ENCODE data around the gene LRRC43.
"Not testable (repeated sequence)": the region's sequence is repeated elsewhere in the genome, so short reads cannot be mapped to it uniquely, and the experiment has no call there.

LRRC43 gene

DNA sequence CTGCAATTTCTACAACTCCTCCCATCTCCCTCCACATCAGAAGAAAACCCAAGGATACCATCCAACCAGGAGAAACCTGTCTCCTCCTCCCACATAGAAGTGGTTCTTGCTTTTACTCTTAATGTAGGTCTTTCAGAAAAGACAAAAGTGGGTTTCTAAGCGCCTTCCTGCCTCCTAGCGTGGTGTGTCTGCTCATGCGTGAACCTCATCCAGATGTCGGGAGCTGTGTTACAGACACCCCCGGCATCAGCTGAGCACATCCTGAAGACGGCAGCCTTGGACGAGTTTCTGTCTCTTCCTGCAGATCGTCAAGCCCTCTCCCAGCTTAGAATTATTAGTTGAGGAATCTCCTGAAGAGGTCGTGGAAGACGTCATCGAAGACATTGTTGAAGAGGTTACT lies 9.5 kb downstream of the LRRC43 start:
- DNase-seq (ENCODE audit: low read depth), result no peak

GRCh38 chr12:122194804-122195203 lies 11.9 kb downstream of the LRRC43 start:
- no peak for DNase-seq (ENCODE audit: low read depth)

DNA sequence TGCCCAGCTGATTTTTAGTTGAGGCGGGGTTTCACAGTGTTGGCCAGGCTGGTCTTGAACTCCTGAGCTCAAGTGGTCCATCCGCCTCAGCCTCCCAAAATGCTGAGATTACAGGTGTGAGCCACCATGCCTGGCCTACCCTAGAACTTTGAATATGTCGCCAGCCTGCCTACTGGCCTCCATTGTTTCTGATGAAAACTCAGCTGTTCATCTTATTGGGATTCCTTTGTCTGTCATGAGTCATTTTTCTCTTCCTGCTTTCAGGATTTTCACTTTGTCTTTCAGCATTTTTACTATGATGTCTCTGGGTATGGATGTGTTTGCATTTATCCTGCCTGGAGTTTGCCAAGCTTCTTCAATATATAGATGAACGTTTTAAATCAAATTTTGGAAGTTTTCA lies 12.5 kb downstream of the LRRC43 start:
- DNase-seq (ENCODE audit: low read depth), result no peak

DNA sequence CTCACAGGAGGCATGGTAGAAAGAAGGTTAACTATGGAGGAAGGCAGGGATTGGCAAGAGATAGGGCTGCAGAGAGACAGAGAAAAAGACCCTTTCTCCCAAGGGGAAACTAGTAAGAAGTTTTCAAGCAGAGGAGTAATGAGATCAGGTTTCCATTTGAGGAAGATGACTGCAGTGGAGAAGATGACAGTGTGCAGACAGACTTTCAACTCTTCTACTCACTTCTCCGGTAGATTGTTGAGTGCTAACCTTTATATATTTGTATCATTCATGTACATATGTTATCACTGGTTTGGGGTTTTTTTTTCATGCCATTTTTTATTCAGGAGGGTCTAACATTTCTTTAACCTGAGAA lies 14.7 kb downstream of the LRRC43 start:
- no peak for DNase-seq (ENCODE audit: low read depth)

DNA sequence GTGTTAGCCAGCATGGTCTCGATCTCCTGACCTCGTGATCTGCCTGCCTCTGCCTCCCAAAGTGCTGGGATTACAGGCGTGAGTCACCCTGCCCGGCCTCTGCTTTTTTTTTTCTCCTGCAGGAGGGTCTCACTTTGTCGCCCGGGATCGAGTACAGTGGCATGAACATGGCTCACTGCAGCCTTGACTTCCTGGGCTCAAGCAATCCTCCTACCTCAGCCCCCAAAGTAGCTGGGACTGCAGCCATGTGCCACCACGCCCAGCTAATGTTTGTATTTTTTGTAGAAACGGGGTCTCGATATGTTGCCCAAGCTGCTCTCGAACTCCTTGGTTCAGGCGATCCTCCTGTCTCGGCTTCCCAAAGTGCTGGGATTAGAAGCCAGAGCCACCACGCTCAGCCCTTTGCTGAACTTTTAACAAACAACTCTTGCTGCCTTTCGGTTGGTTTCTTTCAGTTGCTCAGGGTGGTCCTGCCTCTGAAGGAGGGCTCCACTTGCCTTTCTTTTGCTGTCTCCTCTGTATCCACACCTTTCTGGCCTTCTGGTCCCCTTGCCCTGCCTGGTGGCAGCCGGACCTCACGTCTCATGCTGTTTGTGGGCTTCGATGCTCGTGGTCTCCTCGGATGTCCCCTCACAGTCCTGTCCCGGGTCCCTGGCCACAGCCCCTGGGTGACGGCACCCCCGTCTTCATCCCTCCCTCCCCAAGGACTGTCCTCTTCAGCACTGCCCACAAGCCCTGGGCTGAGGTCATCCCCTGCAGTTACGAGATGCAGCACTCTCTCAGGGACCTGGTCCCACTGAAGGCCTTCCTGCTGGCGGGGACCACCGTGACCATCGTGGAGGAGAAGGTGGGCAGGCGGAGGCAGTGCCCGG lies 16.8 kb downstream of the LRRC43 start:
- DNase-seq (ENCODE audit: low read depth), result no peak

GRCh38 chr12:122200541-122201175 lies 17.7 kb downstream of the LRRC43 start:
- DNase-seq (ENCODE audit: low read depth), result no peak

- no peak for DNase-seq (ENCODE audit: low read depth)
Observed at GRCh38 chr12:122201381-122201780, 18.5 kb downstream of the LRRC43 start.

DNA sequence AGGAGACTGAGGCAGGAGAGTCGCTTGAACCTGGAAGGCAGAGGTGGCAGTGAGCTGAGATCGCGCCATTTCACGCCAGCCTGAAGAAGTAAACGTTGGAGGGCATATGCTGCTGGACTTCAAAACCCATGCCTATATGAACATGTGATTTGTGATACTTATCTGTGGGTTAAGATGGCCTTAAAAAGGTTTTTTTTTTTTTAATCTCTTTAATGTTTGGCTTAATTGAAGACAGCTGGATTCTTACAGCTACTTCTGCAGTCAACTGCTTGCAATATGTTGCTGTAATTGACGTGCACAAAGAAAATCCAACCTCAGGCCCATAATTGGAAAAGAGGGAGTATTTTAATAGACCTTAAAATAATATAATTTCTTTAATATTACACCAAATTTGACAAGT lies 19.1 kb downstream of the LRRC43 start:
- no peak for DNase-seq (ENCODE audit: low read depth)

GRCh38 chr12:122202811-122203210 lies 19.9 kb downstream of the LRRC43 start:
- DNase-seq (ENCODE audit: low read depth), result not testable (repeated sequence)

DNA sequence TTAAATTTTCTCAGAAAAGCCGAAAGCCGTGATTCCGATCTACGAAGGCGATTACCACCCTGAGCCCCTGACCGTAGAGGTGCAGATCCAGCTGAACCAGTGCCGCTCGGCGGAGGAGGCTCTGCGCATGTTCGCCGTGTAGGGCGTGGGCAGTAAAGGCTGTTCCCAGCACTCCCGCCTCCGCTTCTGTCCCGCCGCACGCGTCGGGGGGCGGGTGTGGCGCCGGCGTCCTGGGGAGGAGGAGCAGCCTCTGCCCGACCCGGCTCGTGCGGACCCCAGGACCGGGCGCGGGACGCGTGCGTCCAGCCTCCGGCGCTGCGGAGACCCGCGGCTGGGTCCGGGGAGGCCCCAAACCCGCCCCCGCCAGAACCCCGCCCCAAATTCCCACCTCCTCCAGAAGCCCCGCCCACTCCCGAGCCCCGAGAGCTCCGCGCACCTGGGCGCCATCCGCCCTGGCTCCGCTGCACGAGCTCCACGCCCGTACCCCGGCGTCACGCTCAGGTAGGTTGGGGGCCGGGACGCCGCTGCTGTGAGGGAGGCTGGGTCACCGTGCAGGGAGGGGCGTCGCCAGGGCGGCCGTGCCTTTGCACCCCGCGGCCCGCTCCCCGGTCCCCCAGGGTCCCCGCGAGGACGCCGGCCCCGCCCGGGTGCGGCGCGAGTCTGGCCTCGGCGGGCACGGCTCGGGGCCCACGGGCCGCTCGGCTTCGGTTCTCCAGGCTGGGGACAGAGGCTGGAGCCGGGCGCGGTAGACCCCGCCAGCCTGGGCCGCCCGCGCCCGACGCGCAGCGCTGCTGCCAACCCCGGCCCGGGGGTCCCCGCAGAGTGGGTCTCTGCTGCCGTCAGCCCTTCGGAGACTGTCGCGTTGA lies 20.6 kb downstream of the LRRC43 start, which contains the start of gene B3GNT4:
B3GNT4 (plus strand) TSS at position 409 of the 866 bp plus-strand sequence. CDS start 910 bp downstream, outside the sequence.
- DNase-seq (ENCODE audit: low read depth), result peak; percentile 45

GRCh38 chr12:122204167-122205052 lies 21.5 kb downstream of the LRRC43 start:
- DNase-seq (ENCODE audit: low read depth), result no peak

GRCh38 chr12:122205053-122205925 lies 22.4 kb downstream of the LRRC43 start:
- DNase-seq (ENCODE audit: low read depth), result no peak

GRCh38 chr12:122206111-122206881 lies 23.4 kb downstream of the LRRC43 start:
- DNase-seq (ENCODE audit: low read depth), result no peak

DNA sequence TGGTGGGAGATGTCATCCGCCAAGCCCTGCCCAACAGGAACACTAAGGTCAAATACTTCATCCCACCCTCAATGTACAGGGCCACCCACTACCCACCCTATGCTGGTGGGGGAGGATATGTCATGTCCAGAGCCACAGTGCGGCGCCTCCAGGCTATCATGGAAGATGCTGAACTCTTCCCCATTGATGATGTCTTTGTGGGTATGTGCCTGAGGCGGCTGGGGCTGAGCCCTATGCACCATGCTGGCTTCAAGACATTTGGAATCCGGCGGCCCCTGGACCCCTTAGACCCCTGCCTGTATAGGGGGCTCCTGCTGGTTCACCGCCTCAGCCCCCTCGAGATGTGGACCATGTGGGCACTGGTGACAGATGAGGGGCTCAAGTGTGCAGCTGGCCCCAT lies 24.1 kb downstream of the LRRC43 start:
- DNase-seq (ENCODE audit: low read depth), result no peak

GRCh38 chr12:122207391-122207790 lies 24.5 kb downstream of the LRRC43 start:
- no peak for DNase-seq (ENCODE audit: low read depth)

- DNase-seq (ENCODE audit: low read depth), result no peak
Observed at GRCh38 chr12:122208073-122208820, 25.3 kb downstream of the LRRC43 start.

DNA sequence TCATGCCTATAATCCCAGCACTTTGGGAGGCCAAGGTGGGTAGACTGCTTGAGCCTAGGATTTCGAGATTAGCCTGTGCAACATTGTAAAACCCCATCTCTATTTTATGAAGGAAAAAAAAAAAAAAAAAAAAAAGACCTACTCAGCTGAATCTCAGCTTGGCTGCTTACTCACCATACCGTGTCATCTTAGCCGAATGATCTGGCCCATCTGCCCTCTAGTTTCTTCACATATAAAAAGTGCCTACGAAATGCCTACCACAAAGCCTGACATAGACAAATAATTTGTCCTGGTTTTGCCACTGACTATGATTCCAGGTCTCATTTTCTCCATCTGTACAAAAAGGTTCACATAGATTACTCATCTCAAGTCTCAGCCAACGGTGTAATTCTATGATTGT lies 32.8 kb downstream of the LRRC43 start:
- DNase-seq (ENCODE audit: low read depth), result no peak

DNA sequence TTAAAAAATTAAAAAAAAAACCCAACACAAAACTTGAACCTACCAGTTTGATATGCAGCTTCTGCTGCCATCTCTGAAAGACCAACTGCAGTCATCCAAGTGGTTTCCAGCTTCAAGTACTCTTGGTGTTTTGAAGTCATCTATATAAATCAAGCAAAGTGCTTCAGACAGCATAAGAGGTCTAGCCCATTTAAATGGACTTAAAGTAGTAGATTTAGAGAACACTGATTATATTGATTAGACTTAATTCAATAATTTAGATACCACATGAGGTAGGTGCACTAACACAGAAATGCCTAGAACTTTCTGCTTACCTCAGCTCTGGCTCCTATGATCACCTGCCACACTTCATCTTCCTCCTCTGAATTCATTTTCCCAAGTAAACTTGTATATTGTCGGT lies 33.5 kb downstream of the LRRC43 start:
- DNase-seq (ENCODE audit: low read depth), result no peak
